ENCODE data around the gene KRT10.

Gene KRT10

DNA sequence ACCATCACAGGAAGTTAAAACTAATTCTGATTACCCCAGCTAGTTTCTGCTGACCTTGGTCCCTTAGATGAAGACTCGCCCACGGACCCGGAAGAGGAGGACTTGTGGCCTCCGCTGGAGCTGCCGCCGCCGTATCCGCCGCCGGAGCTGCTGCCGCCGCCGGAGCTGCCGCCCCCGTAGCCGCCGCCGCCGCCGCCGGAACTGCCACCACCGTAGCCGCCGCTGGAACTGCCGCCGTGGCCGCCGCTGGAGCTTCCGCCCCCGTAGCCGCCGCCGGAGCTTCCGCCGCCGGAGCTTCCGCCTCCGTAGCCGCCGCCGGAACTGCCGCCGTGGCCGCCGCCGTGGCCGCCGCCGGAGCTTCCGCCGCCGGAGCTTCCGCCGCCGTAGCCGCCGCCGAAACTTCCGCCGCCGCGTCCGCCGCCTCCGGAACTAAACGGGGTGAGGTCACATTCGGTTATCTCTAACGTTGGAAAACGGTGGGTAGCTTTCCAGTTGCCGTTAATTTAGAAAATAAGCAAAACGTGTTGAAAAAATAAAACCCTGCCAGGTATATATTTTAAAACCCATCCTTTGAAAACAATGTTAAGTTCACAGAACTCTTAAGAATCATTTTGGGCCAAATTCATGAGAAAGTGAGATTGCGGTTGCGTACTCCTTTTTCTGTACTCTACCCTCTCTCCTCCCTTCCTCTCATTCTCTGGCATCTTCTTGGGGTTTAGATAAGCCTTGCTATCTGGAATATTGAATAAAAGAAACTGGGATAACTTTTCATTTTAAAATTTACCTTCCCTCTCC is 3.5 kb downstream of the KRT10 start:
- TF ChIP-seq, protein P1, sequence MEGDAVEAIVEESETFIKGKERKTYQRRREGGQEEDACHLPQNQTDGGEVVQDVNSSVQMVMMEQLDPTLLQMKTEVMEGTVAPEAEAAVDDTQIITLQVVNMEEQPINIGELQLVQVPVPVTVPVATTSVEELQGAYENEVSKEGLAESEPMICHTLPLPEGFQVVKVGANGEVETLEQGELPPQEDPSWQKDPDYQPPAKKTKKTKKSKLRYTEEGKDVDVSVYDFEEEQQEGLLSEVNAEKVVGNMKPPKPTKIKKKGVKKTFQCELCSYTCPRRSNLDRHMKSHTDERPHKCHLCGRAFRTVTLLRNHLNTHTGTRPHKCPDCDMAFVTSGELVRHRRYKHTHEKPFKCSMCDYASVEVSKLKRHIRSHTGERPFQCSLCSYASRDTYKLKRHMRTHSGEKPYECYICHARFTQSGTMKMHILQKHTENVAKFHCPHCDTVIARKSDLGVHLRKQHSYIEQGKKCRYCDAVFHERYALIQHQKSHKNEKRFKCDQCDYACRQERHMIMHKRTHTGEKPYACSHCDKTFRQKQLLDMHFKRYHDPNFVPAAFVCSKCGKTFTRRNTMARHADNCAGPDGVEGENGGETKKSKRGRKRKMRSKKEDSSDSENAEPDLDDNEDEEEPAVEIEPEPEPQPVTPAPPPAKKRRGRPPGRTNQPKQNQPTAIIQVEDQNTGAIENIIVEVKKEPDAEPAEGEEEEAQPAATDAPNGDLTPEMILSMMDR (IDR thresholded peaks at IDR 0.05), result no peak

- TF ChIP-seq, protein P1 (IDR thresholded peaks at IDR 0.05), result no peak
Measured at GRCh38 chr17:40818343-40818732, 4.1 kb downstream of the KRT10 start.

DNA sequence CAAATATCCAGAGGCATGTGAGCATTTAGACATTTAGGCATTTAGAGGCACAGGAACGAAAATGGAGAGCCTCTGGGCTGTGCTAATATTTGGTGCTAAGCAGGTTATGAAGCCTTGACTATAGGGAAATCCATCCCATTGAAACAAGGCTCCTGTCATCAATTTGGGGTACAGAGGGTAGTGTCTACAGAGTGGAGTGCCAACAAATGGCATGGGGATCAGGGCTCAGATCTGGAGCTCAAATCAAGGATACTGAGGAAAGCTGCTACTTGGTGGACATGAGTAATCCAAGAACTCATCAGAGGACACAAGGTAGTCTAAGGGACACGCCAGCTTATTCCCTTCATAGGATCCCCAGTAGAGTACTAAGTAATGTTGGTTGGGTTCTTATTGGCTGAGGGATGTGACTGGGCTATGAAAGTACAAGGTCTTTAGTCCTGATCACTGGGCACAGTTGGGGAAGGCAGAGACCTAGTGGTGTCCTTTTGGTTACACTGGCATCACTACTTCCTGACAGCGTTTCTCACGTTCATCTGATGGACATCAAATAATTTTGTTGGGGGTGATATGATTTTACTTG is 5.2 kb downstream of the KRT10 start:
- TF ChIP-seq, protein P1 (IDR thresholded peaks at IDR 0.05), result no peak

DNA sequence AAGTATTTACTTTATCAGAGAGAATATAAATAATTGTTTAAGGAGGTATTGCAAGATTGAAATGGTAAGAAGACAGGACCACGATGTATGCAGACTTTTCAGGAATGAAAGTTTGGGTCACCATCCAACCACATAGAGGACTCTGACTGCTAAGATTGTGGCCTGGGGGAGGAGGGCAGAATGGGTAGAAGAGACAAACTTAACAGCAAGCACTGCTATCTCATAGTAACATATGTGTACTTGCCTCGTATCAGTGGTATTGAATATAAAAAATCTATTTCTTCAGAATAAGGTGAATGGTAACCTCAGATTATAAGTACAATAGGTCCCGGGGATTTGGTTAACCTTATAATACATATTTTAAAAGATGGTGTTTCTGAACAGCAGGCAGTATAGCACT is 5.8 kb downstream of the KRT10 start:
- TF ChIP-seq, protein P1 (IDR thresholded peaks at IDR 0.05), result no peak

DNA sequence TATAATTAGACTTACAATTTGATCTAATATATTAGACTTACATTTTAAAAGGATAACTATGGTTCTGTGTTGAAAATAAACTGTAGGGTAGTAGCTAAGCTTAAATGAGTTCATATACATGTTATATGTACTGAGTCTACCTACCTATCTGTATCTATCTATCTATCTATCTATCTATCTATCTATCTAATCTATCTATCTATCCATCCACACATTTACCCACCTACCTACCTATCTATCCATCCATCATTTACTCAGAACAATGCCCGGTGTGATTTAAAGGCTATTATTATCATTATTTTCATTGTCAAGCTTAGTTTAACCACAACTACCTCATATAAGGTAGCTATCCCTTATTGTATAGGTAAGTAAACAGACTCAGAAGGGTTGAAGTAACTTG is 7.0 kb downstream of the KRT10 start:
- TF ChIP-seq, protein P1 (IDR thresholded peaks at IDR 0.05), result no peak

- TF ChIP-seq, protein P1 (IDR thresholded peaks at IDR 0.05), result no peak
Measured at GRCh38 chr17:40813804-40814203, 8.6 kb downstream of the KRT10 start.

GRCh38 chr17:40812639-40813038 is 9.8 kb downstream of the KRT10 start:
- TF ChIP-seq, protein P1 (IDR thresholded peaks at IDR 0.05), result no peak

All from LNCAP (cell line).